ENCODE data around the gene ZNF530. TPM values are rescaled to one million over a fixed set of nuclear protein-coding genes. Genes with fewer than 3 reads are reported as not detected.

ZNF530 gene
- total RNA-seq, 4 donors from 2014 or later, result 0.86 to 4.2 (median 3.4) TPM

DNA sequence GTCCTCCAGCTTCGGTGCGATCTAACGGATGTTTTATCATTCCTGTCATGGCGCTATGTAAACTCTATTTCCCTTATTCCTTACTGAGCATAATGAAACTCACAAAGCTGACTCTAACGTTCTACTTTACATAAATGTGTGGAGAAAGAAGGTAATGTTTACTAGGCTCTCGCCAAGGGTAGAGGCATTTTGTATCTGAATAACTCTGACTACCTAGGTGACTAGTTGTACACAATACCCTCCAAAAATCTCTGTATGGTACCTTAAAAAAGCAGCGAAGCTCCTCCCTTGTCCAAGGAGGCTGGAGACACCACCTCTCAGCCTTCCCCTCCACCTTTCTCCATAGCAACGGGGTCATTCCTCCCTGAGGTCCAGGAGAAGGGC, 316 bp upstream of the ZNF530 start:
- Histone ChIP-seq H3K4me1 (peaks cover 7 to 9% of the 10 kb centered on the region in 2 donors), H3K4me3 (peak overlapping the region; percentile 76 to 98 (median 79)), H3K27me3 (no peaks in the 10 kb centered on the region), H3K9me3 (peaks cover 0 to 6% (median 5%) of the 10 kb centered on the region in 3 donors), H3K36me3 (peaks cover 0 to 11% of the 10 kb centered on the region in 2 donors), H3K27ac (peak overlapping the region; percentile 22 to 70 (median 50))
- ATAC-seq (peak in 1 of 2 donors; percentile 11), DNase-seq (no peak)
- in situ Hi-C loops (cut with MboI; ENCODE audit: low sequenced_read_pairs in 4 of 4) (no loop called here), intact Hi-C loops (cut with DNase I; ENCODE audit: low total_unique reads) (loop anchor here (1.0 to 2.0 kb wide), 3 partner anchors 15 to 40 kb away; partner anchors contain the start of genes ZNF134 and ZNF550)
- no peak for TF ChIP-seq CTCF (IDR thresholded peaks at IDR 0.05 in 4 of 5, conservative IDR thresholded peaks at IDR 0.05 in 1 of 5)

GRCh38 chr19:57606931-57607330, 7.2 kb downstream of the ZNF530 start:
- TF ChIP-seq POLR2A (IDR thresholded peaks at IDR 0.05), result no peak
- TF ChIP-seq CTCF (IDR thresholded peaks at IDR 0.05 in 4 of 5, conservative IDR thresholded peaks at IDR 0.05 in 1 of 5), result no peak
- Histone ChIP-seq H3K27me3 (no peaks in the 10 kb centered on the region), H3K4me1 (no peaks in the 10 kb centered on the region), H3K9me3 (peaks cover 0 to 11% (median 3%) of the 10 kb centered on the region in 3 donors), H3K27ac (no peak overlapping the region), H3K4me3 (no peak overlapping the region), H3K36me3 (peaks cover 8 to 40% of the 10 kb centered on the region in 2 donors)
- intact Hi-C loops (cut with DNase I; ENCODE audit: low total_unique reads), result no loop called here
- in situ Hi-C loops (cut with MboI; ENCODE audit: low sequenced_read_pairs in 4 of 4), result no loop called here
- DNase-seq (no peak), ATAC-seq (no peak)

GRCh38 chr19:57611113-57611512, 11.4 kb downstream of the ZNF530 start:
- Histone ChIP-seq H3K27me3 (no peaks in the 10 kb centered on the region), H3K9me3 (peaks cover 5 to 15% (median 7%) of the 10 kb centered on the region in 3 donors), H3K4me3 (no peak overlapping the region), H3K27ac (no peak overlapping the region), H3K4me1 (peaks cover 14 to 16% of the 10 kb centered on the region in 2 donors), H3K36me3 (peaks cover 4 to 21% of the 10 kb centered on the region in 2 donors)
- no peak for TF ChIP-seq CTCF (IDR thresholded peaks at IDR 0.05 in 4 of 5, conservative IDR thresholded peaks at IDR 0.05 in 1 of 5)
- in situ Hi-C loops (cut with MboI; ENCODE audit: low sequenced_read_pairs in 4 of 4), result no loop called here
- ATAC-seq, result no peak
- no peak for DNase-seq
- intact Hi-C loops (cut with DNase I; ENCODE audit: low total_unique reads), result no loop called here

- in situ Hi-C loops (cut with MboI; ENCODE audit: low sequenced_read_pairs in 4 of 4), result no loop called here
- DNase-seq (peak; percentile 82 to 86), ATAC-seq (peak; percentile 98 to 99)
- Histone ChIP-seq H3K36me3 (peaks cover 0 to 40% of the 10 kb centered on the region in 2 donors), H3K4me3 (peak within 1 kb of the TSS; percentile 79 to 98 (median 90)), H3K9me3 (peaks cover 3 to 42% (median 19%) of the 10 kb centered on the region in 3 donors), H3K27me3 (peaks cover 0 to 3% (median 0%) of the 10 kb centered on the region in 3 donors), H3K27ac (peak within 1 kb of the TSS; percentile 72 to 85 (median 80)), H3K4me1 (peaks cover 14 to 16% of the 10 kb centered on the region in 2 donors)
- TF ChIP-seq CTCF (IDR thresholded peaks at IDR 0.05 in 4 of 5, conservative IDR thresholded peaks at IDR 0.05 in 1 of 5) (peak in 3 of 5 experiments; percentile 21 to 41 (median 25)), POLR2A (IDR thresholded peaks at IDR 0.05) (peak in 1 of 2 donors; percentile 36)
- intact Hi-C loops (cut with DNase I; ENCODE audit: low total_unique reads), result loop anchor here (1.0 to 2.0 kb wide), 6 partner anchors 15 to 826 kb away; partner anchors contain the start of genes ZNF132, ZNF211, ZNF416 and ZNF530
Measured at GRCh38 chr19:57613941-57614743, 14.5 kb downstream of the ZNF530 start, which contains the start of gene ZNF134. Gene ZNF134, plus strand, starts transcription at chr19:57614242. Its CDS starts 5,227 bp downstream, at chr19:57619469.

All from gastrocnemius medialis (tissue), 4 donors.